ENCODE measurements around the gene FGGY.
"Not testable (repeated sequence)": the region's sequence is repeated elsewhere in the genome, so short reads cannot be mapped to it uniquely, and the experiment has no call there.

Gene FGGY

GRCh38 chr1:59556802-59557548, 260.1 kb downstream of the FGGY start:
- DNase-seq, result no peak

DNA sequence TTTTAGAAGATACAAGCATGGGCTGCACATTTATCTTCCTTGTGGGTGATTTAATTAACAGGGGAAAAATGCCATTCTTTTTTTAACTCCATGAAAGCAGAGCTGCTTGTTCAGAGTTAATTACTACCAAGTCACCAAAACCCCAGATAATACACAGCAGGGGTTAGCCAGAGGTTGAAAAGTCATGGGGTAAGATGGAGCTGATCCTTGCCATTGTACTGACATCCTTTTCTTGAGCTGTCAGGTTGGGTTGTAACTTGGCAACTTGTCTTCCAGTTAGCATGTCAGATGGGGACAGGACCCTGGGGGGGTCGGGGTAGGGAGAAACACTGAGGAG, 260.6 kb downstream of the FGGY start:
- DNase-seq, result no peak

DNA sequence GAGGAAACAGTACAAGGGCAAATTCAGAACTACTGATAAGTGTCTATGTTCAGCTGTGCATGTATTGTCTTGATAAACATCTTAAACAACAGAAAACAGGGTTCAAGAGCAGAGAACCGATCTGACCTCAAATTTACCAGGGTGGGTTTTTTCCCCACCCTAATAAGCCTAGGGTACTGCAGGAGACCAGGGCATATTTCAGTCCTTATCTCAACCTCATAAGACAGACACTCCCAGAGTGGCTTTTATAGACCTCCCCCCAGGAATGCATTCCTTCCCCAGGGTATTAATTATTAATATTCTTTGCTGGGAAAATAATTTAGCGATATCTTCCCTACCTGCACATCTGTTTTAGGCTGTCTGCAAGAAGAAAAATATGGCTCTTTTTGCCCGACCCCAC, 261.7 kb downstream of the FGGY start:
- DNase-seq, result not testable (repeated sequence)

DNA sequence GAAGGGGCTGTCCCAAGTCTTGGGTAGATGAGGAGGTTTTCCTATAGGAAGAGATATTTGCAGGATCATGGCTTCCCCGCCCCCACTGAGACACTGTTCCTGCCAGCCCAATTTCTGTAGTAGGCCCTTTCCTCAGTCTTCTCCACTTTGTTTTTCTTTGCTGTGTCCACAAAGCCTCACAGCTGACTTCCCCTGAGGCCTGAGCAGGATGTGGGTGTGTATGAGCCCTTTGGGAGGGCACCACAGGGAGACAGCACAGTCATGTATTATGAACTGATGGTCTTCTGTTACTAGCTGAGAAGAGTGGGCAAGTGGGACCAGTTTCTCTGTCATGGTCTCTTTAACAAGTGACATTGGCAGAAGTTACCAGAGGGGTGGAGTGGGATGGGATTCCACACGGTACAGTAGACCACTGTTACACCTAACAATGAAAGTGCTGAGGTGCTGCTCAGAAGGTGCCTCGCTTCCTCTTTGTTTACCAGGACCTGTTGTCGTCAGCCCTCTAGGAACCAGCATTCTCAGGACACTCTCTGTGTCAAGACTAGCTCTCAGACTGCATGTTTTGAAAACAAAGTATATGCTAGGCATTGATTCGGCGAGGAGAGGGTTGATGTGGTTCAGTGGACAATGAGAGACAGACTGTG, 264.0 kb downstream of the FGGY start:
- no peak for DNase-seq

DNA sequence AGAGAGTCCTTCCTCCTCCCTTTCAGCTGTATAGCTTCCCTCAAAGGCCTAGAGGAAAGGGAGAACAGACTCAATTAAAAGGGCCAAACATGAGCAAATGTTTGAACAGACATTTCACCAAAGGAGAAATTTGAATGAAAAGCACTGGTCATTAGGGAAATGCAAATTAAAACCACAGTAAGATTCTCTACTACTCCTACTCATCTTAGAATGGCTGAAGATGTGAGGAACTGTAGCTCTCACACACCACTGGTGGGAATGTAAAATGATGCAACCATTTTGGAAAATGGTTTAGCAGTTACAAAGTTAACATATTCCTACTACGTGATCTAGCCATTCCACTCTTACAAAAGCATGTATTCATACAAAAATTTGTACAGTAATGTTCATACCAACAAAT, 264.9 kb downstream of the FGGY start:
- DNase-seq, result no peak

DNA sequence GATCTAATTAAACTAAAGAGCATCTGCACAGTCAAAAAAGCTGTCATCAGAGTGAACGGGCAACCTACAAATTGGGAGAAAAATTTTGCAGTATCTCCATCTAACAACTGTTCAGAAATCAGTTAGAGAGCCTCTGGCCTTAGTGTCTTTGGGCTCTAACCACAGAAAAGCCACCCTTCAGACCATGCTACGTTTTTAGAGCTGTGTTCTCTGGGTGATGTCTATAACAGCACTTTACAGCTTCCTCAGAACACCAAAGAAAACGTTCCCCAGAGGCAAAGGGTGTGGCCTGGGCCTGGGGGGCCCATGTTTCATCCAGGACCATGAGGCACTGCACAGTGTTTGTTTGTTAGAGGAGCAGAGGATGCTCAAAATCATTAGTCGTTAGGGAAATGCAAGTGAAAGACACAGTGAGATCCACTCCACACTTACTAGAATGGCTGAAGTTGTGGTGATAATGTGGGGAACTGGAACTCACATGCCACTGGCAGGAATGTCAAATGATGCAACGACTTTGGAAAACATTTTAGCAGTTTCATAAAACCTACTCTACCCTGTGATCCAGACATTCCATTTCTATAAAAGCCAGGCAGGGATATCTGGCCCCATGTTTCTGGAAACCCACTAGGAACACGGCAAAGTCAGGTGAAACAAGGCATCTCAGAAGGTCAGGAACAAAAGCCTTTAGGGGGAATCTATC, 267.4 kb downstream of the FGGY start:
- DNase-seq, result no peak

DNA sequence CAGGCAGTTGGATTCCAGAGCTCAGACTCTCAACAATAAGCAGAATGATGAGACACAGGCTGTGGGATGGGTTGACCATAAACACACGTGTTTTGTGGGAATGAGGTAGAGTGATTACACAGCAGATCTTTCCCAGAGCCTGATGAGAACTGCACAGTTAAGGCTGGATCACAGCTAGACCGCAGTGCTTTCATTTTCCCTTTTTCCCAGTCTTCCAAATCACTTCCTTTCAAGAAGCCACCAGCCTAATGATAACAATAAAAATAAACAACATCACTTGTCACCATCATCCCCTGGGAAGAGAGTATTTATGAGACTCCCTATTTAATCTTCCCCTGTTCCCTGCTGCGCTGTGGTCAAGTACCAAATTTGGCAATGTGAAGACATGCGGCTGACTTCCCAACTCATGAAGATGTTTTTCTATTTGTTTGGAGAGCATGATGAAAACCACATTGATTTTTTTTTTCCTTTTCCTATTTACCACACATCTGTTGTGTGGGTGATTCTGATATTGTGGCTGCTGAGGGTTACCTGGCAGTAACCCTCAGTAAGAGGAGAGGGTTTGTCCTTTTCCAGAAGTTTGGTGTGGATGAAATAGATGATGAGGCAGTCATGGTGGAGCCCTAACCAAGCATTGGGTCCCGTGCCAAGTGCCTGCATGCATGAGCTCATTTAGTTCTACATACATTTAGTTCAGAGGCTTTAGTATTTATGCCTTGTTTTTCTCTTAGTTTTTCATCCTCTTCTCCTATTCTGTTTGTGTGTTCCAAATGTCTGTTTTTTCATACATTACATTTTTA, 268.9 kb downstream of the FGGY start:
- DNase-seq, result no peak

DNA sequence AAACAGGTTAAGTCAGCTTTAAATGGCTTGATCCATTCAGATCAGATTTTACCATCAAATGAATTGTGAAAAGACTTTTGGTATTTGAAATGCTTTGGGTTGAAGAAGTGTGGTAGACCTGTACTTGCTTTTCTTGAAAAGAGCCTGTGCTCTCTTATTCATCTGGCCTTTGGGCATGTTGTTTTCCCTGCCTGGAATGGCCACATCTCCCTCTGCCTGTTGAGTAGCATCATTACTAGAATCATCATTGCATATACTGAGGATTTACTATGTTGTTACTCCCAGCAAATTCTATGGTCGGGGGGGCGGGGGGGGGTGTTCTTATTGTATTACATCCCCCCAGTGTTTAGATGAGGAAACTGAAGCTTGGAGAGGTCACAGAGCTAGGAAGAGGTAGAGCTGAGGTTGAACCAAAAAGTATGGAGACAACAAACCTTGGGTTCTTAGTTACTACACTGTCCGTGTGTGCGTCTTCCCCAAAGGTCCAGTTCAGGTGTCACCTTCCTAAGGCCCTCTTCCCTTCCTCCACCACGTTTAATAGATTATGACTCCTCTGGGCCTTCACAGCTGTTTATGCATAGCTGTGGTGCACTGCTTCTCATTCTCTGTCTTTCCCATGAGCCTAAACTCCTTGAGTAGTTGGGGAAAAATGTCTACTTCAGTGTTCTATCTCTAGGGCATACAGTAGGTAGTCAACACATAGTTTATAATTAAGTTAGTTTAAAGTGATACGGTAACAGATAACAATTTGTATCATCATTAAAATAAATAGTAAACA, 271.5 kb downstream of the FGGY start:
- no peak for DNase-seq

- no peak for DNase-seq
Observed at GRCh38 chr1:59569198-59569597, 272.3 kb downstream of the FGGY start.

DNA sequence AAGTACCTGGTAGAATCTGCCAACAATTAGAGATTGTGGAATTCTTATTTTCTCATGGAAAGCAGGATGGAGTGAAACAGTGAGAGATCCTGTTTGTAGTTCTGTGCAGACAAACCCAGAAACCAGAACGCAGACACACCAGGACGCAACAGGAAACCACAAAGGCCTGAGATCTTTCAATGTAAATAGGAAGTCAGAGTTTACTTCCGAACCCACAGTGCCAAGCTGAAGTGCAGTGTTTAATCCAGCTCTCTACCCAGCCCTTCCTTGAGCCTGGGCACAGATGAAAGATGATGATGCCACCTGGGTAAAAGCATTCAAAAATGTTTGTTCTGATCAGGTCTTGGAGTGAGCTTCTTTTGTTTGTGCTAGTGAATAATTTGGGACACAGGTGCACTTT, 273.6 kb downstream of the FGGY start:
- peak in 1 of 2 donors; percentile 17 for DNase-seq

- no peak for DNase-seq
Observed at GRCh38 chr1:59574085-59574484, 277.2 kb downstream of the FGGY start.

GRCh38 chr1:59577774-59578173, 280.9 kb downstream of the FGGY start:
- DNase-seq, result no peak

- no peak for DNase-seq
Observed at GRCh38 chr1:59579222-59579621, 282.3 kb downstream of the FGGY start.

DNA sequence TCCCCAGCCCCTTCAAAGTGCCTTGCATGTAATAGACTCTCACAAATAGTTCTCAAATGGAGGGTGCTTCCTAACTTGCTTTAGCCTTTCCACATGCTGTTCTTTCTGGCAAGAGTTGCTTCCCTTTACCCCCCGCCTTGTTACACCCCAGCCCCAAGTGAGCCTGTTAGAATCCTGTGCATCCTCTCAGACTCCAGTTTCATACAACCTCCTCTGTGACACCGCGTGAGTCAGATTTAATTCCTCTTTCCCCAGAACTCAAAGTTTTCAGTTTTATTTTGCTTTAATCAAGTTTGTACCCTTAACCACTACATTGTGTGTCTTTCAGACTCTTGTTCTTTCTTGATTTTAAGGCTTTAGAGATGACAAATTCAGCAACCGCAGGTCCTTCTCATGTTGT, 283.4 kb downstream of the FGGY start:
- no peak for DNase-seq

- DNase-seq, result not testable (repeated sequence)
Observed at GRCh38 chr1:59592410-59592809, 295.5 kb downstream of the FGGY start.

- no peak for DNase-seq
Observed at GRCh38 chr1:59592924-59593323, 296.0 kb downstream of the FGGY start.

DNA sequence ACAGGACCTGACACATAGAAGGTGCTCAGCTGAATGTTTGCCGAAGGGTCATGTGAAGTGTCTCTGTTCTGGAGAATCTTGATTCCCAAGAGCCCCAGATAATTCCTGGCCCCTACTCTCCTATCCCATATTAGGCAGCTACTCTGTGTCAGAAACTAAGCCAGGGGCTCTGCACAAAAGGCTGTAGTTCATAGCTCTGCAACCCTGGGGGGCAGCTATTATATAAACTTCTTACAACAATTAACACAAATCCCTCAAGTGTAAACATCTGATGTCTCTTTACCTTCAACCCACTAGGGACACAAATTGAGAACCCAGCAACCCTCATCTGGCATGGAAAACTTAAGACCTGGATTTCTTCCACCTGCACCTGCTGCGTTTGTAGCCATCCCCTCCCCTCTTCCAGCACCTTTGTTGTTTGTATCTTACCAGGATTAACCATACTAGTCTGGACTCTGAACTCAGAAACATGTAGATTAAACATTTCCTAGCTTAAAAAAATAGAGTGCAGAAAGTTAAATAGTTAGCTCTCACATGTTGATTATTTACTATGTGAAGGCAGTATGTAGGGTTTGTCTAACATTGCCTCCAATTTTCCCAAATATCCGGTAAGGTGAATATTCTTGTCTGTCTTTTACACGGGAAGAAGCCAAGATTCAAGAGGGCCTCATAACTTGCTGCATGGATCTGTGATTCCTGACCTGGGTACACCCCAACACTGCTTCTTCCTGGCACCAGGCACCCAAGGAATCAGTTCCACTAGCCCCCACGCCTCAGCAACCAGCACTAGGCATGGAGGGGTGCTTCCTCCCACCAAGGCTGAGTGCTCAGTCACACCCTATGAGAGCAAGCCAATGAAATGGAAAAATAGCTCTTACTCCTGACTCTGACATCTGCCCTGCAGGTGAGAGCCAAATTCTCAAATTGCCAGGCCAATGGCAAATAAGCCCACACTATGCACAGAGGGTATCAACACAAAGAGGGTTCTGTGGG, 297.2 kb downstream of the FGGY start:
- DNase-seq, result no peak

DNA sequence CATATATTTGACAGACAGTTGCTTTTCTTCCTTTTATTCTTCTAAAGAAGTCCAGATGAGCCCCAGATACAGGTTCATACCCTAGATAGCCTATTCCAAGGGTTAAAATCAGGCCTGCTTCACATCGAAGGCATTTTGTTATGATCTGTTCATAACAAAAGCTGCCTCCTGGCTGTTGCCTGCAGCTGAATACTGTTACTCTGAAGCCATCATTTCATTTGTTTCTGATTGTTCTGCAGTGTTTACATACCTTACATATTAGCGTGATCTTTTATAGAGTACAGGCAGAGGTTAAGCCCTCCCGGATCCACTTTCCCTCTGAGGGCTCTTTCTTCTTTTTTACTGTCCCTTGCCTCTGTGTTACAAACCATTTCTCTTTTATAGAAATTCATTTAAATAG, 298.9 kb downstream of the FGGY start:
- no peak for DNase-seq

- DNase-seq, result no peak
Observed at GRCh38 chr1:59596432-59596831, 299.5 kb downstream of the FGGY start.

GRCh38 chr1:59596956-59597355, 300.1 kb downstream of the FGGY start:
- DNase-seq, result no peak

- no peak for DNase-seq
Observed at GRCh38 chr1:59597420-59598119, 300.7 kb downstream of the FGGY start.

Measured in hippocampal formation (tissue), 2 donors.